Measurements from ENCODE around the gene GAGE13.
"Not testable (repeated sequence)": the region's sequence is repeated elsewhere in the genome, so short reads cannot be mapped to it uniquely, and the experiment has no call there.

GAGE13 gene

GRCh38 chrX:49331282-49331681 lies at the start of gene GAGE13:
TSS of gene GAGE13 (plus strand) at chrX:49331582. CDS start at chrX:49332738, 1,156 bp downstream.
- H3K4me3 Mint-ChIP-seq; H3K36me3 Mint-ChIP-seq (ENCODE audit: low read depth); H3K4me1 Mint-ChIP-seq (ENCODE audit: low read depth); H3K27ac Mint-ChIP-seq; DNase-seq (ENCODE audit: low spot score); H3K9me3 Mint-ChIP-seq; H3K27me3 Mint-ChIP-seq (ENCODE audit: low read depth): not testable (repeated sequence)

- no peaks in the 10 kb centered on the region for H3K9me3 Mint-ChIP-seq
- H3K4me3 Mint-ChIP-seq = no peak overlapping the region
- H3K27me3 Mint-ChIP-seq (ENCODE audit: low read depth) = no peaks in the 10 kb centered on the region
- DNase-seq (ENCODE audit: low spot score) = no peak
- peak overlapping the region; percentile 31 for H3K27ac Mint-ChIP-seq
- H3K36me3 Mint-ChIP-seq (ENCODE audit: low read depth) = peaks cover 44% of the 10 kb centered on the region
- H3K4me1 Mint-ChIP-seq (ENCODE audit: low read depth) = peaks cover 21% of the 10 kb centered on the region
These were observed 48.8 kb upstream of the GAGE13 start for GRCh38 chrX:49282647-49283011.

GRCh38 chrX:49284212-49284611 lies 47.2 kb upstream of the GAGE13 start:
- peaks cover 20% of the 10 kb centered on the region for H3K4me1 Mint-ChIP-seq (ENCODE audit: low read depth)
- no peaks in the 10 kb centered on the region for H3K9me3 Mint-ChIP-seq
- no peak overlapping the region for H3K4me3 Mint-ChIP-seq
- no peaks in the 10 kb centered on the region for H3K27me3 Mint-ChIP-seq (ENCODE audit: low read depth)
- peaks cover 40% of the 10 kb centered on the region for H3K36me3 Mint-ChIP-seq (ENCODE audit: low read depth)
- H3K27ac Mint-ChIP-seq = no peak overlapping the region
- DNase-seq (ENCODE audit: low spot score) = no peak

GRCh38 chrX:49286136-49286535 lies 45.2 kb upstream of the GAGE13 start:
- Mint-ChIP-seq H3K27me3 (ENCODE audit: low read depth) (no peaks in the 10 kb centered on the region), H3K4me1 (ENCODE audit: low read depth) (peaks cover 18% of the 10 kb centered on the region), H3K27ac (no peak overlapping the region), H3K36me3 (ENCODE audit: low read depth) (peaks cover 30% of the 10 kb centered on the region), H3K4me3 (no peak overlapping the region), H3K9me3 (no peaks in the 10 kb centered on the region)
- no peak for DNase-seq (ENCODE audit: low spot score)

GRCh38 chrX:49286581-49286980 lies 44.8 kb upstream of the GAGE13 start:
- Mint-ChIP-seq H3K27ac (no peak overlapping the region), H3K4me1 (ENCODE audit: low read depth) (peaks cover 18% of the 10 kb centered on the region), H3K9me3 (no peaks in the 10 kb centered on the region), H3K36me3 (ENCODE audit: low read depth) (peaks cover 30% of the 10 kb centered on the region), H3K4me3 (no peak overlapping the region), H3K27me3 (ENCODE audit: low read depth) (no peaks in the 10 kb centered on the region)
- no peak for DNase-seq (ENCODE audit: low spot score)

- Mint-ChIP-seq H3K27me3 (ENCODE audit: low read depth) (no peaks in the 10 kb centered on the region), H3K4me3 (no peak overlapping the region), H3K27ac (peak overlapping the region; percentile 31), H3K4me1 (ENCODE audit: low read depth) (peaks cover 20% of the 10 kb centered on the region), H3K9me3 (no peaks in the 10 kb centered on the region), H3K36me3 (ENCODE audit: low read depth) (peaks cover 22% of the 10 kb centered on the region)
- DNase-seq (ENCODE audit: low spot score) = no peak
These were observed 43.7 kb upstream of the GAGE13 start for GRCh38 chrX:49287665-49288064.

- Mint-ChIP-seq H3K4me3 (no peak overlapping the region), H3K9me3 (no peaks in the 10 kb centered on the region), H3K36me3 (ENCODE audit: low read depth) (peaks cover 15% of the 10 kb centered on the region), H3K27me3 (ENCODE audit: low read depth) (no peaks in the 10 kb centered on the region), H3K4me1 (ENCODE audit: low read depth) (peaks cover 19% of the 10 kb centered on the region), H3K27ac (no peak overlapping the region)
- DNase-seq (ENCODE audit: low spot score) = no peak
These were observed 41.2 kb upstream of the GAGE13 start for GRCh38 chrX:49290215-49290614.

GRCh38 chrX:49291615-49292337 lies 39.6 kb upstream of the GAGE13 start:
- no peak overlapping the region for H3K27ac Mint-ChIP-seq
- no peak for DNase-seq (ENCODE audit: low spot score)

GRCh38 chrX:49292400-49293362 lies 38.7 kb upstream of the GAGE13 start:
- DNase-seq (ENCODE audit: low spot score) = no peak
- H3K4me1 Mint-ChIP-seq (ENCODE audit: low read depth) = peaks cover 19% of the 10 kb centered on the region
- H3K27me3 Mint-ChIP-seq (ENCODE audit: low read depth) = no peaks in the 10 kb centered on the region
- no peak overlapping the region for H3K27ac Mint-ChIP-seq
- H3K4me3 Mint-ChIP-seq = no peak overlapping the region
- peaks cover 7% of the 10 kb centered on the region for H3K36me3 Mint-ChIP-seq (ENCODE audit: low read depth)
- no peaks in the 10 kb centered on the region for H3K9me3 Mint-ChIP-seq

More at GRCh38 chrX:49291615-49292337, 39.6 kb upstream of the GAGE13 start:
- Mint-ChIP-seq H3K4me1 (ENCODE audit: low read depth) (peaks cover 25% of the 10 kb centered on the region), H3K9me3 (no peaks in the 10 kb centered on the region), H3K27me3 (ENCODE audit: low read depth) (no peaks in the 10 kb centered on the region), H3K36me3 (ENCODE audit: low read depth) (peaks cover 14% of the 10 kb centered on the region), H3K4me3 (no peak overlapping the region)

GRCh38 chrX:49299293-49299692 lies 32.1 kb upstream of the GAGE13 start:
- H3K9me3 Mint-ChIP-seq = not testable (repeated sequence)

GRCh38 chrX:49300703-49301102 lies 30.7 kb upstream of the GAGE13 start:
- DNase-seq (ENCODE audit: low spot score) = no peak
- Mint-ChIP-seq H3K27ac (no peak overlapping the region), H3K4me3 (no peak overlapping the region), H3K4me1 (ENCODE audit: low read depth) (peaks cover 6% of the 10 kb centered on the region), H3K27me3 (ENCODE audit: low read depth) (no peaks in the 10 kb centered on the region), H3K36me3 (ENCODE audit: low read depth) (no peaks in the 10 kb centered on the region), H3K9me3 (no peaks in the 10 kb centered on the region)

More at GRCh38 chrX:49299293-49299692, 32.1 kb upstream of the GAGE13 start:
- H3K4me3 Mint-ChIP-seq; H3K27me3 Mint-ChIP-seq (ENCODE audit: low read depth); H3K27ac Mint-ChIP-seq; H3K4me1 Mint-ChIP-seq (ENCODE audit: low read depth); DNase-seq (ENCODE audit: low spot score); H3K36me3 Mint-ChIP-seq (ENCODE audit: low read depth): not testable (repeated sequence)

- no peak for DNase-seq (ENCODE audit: low spot score)
- no peaks in the 10 kb centered on the region for H3K9me3 Mint-ChIP-seq
- H3K27me3 Mint-ChIP-seq (ENCODE audit: low read depth) = no peaks in the 10 kb centered on the region
- no peaks in the 10 kb centered on the region for H3K36me3 Mint-ChIP-seq (ENCODE audit: low read depth)
- peaks cover 2% of the 10 kb centered on the region for H3K4me1 Mint-ChIP-seq (ENCODE audit: low read depth)
- H3K4me3 Mint-ChIP-seq = no peak within 1 kb of the TSS
- H3K27ac Mint-ChIP-seq = no peak within 1 kb of the TSS
These were observed 28.0 kb upstream of the GAGE13 start, which contains the start of gene GAGE10 for GRCh38 chrX:49303346-49303745. TSS of gene GAGE10 (plus strand) at chrX:49303646. CDS start at chrX:49304860, 1,214 bp downstream.

- peaks cover 16% of the 10 kb centered on the region for H3K4me1 Mint-ChIP-seq (ENCODE audit: low read depth)
- not testable (repeated sequence) for H3K36me3 Mint-ChIP-seq (ENCODE audit: low read depth); H3K27ac Mint-ChIP-seq; DNase-seq (ENCODE audit: low spot score); H3K9me3 Mint-ChIP-seq; H3K4me3 Mint-ChIP-seq; H3K27me3 Mint-ChIP-seq (ENCODE audit: low read depth)
These were observed 23.6 kb upstream of the GAGE13 start for GRCh38 chrX:49307775-49308174.

- H3K27ac Mint-ChIP-seq = peak overlapping the region; percentile 83
- peak; percentile 5 for DNase-seq (ENCODE audit: low spot score)
- H3K27me3 Mint-ChIP-seq (ENCODE audit: low read depth) = no peaks in the 10 kb centered on the region
- peaks cover 16% of the 10 kb centered on the region for H3K4me1 Mint-ChIP-seq (ENCODE audit: low read depth)
- no peaks in the 10 kb centered on the region for H3K9me3 Mint-ChIP-seq
- no peaks in the 10 kb centered on the region for H3K36me3 Mint-ChIP-seq (ENCODE audit: low read depth)
- H3K4me3 Mint-ChIP-seq = peak overlapping the region; percentile 78
These were observed 22.6 kb upstream of the GAGE13 start for GRCh38 chrX:49308604-49309269.
